RWPE2 (cell line): Measurements from ENCODE around the gene HOXB5.

Source experiments
- ATAC-seq: fragments of 200-7000 bp; cut with Tn5 transposase; 3 replicates; pipeline ENCODE4 v1.9.1; 2021; ENCODE audit warnings: low read depth
- DNase-seq: peaks from one replicate; pipeline ENCODE4 v3.0.0-alpha.2; 2020; ENCODE audit warnings: low spot score
- H3K27ac ChIP-seq: fragments of 450-650 bp; 2 replicates; pipeline ENCODE4 v1.5.1; 2017; ENCODE audit warnings: mild to moderate bottlenecking; ENCODE audit not compliant: poor library complexity, severe bottlenecking
- H3K27me3 ChIP-seq: fragments of 250-450 bp; sonication (Bioruptor Pico); 2 replicates; pipeline ENCODE4 v1.5.1; 2021; ENCODE audit warnings: mild to moderate bottlenecking, moderate library complexity; ENCODE audit not compliant: insufficient read depth, poor library complexity, severe bottlenecking
- H3K36me3 ChIP-seq: fragments of 250-450 bp; sonication (Bioruptor Pico); 2 replicates; pipeline ENCODE4 v1.5.1; 2020; ENCODE audit warnings: low read depth, mild to moderate bottlenecking, moderate library complexity
- H3K4me1 ChIP-seq: fragments of 250-450 bp; sonication (Bioruptor Pico); 2 replicates; pipeline ENCODE4 v1.5.1; 2021; ENCODE audit warnings: mild to moderate bottlenecking, moderate library complexity; ENCODE audit not compliant: insufficient read depth, poor library complexity, severe bottlenecking
- H3K4me3 ChIP-seq: fragments of 250-450 bp; sonication (Bioruptor Pico); 2 replicates; pipeline ENCODE4 v1.5.1; 2021; ENCODE audit warnings: mild to moderate bottlenecking, moderate library complexity; ENCODE audit not compliant: severe bottlenecking
- H3K9me3 ChIP-seq: fragments of 250-450 bp; sonication (Bioruptor Pico); 2 replicates; pipeline ENCODE4 v1.5.1; 2021; ENCODE audit warnings: mild to moderate bottlenecking, moderate library complexity; ENCODE audit not compliant: severe bottlenecking
- TF ChIP-seq, protein P1 (sequence below): fragments of 450-650 bp; IDR thresholded peaks from one replicate; pipeline ENCODE4 v1.5.1; 2017; ENCODE audit warnings: mild to moderate bottlenecking, moderate library complexity; ENCODE audit not compliant: poor library complexity, severe bottlenecking

The HOXB5 gene

DNA sequence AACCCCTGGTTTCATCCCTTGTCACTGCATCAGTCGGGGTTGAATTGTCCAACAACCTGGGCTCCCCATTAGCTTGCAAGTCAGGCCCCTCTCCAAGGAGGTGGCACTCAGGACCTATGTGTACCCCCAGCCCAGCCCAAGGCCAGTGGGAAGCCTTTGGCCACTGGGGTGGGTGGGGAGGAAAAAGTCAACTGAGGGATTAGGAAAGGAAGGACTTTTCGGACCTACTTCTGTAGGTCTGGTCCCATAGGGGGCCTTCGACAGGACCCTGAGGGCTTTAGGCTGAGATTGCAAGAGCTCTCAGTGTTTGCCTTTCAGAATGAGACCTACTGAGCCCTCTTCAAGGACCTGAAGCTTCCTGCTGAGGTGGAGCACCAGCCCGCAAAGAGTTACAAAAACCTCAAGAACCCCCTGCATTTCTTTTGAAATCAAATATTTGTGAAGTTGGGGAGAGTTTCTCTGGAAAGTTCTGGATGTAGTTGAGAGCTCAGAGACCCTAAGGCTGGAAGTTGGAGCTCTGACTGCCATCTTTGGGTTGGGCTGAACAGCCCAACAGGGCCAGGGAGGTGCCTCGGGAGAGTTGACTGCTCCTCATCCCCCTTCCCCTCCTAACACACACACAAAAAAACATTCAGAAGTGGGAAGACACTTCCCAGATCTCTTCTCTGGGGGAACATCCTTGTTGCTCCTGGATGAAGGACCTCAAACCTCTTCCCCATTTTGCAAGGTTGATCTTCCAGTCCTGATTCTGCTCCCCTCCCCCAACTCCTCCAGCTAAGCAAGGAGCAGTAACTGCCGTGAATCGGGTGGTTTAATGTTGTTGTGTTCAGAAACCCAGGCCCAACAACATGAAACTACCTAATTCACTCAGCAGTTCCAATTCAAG is 38.4 kb upstream of the HOXB5 start:
- DNase-seq (no peak), ATAC-seq (no peak)
- Histone ChIP-seq H3K27me3 (peaks cover 44% of the 10 kb centered on the region), H3K9me3 (no peaks in the 10 kb centered on the region), H3K4me1 (no peaks in the 10 kb centered on the region), H3K36me3 (no peaks in the 10 kb centered on the region), H3K27ac (no peak overlapping the region), H3K4me3 (no peak overlapping the region)
- TF ChIP-seq, protein P1, sequence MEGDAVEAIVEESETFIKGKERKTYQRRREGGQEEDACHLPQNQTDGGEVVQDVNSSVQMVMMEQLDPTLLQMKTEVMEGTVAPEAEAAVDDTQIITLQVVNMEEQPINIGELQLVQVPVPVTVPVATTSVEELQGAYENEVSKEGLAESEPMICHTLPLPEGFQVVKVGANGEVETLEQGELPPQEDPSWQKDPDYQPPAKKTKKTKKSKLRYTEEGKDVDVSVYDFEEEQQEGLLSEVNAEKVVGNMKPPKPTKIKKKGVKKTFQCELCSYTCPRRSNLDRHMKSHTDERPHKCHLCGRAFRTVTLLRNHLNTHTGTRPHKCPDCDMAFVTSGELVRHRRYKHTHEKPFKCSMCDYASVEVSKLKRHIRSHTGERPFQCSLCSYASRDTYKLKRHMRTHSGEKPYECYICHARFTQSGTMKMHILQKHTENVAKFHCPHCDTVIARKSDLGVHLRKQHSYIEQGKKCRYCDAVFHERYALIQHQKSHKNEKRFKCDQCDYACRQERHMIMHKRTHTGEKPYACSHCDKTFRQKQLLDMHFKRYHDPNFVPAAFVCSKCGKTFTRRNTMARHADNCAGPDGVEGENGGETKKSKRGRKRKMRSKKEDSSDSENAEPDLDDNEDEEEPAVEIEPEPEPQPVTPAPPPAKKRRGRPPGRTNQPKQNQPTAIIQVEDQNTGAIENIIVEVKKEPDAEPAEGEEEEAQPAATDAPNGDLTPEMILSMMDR = no peak

DNA sequence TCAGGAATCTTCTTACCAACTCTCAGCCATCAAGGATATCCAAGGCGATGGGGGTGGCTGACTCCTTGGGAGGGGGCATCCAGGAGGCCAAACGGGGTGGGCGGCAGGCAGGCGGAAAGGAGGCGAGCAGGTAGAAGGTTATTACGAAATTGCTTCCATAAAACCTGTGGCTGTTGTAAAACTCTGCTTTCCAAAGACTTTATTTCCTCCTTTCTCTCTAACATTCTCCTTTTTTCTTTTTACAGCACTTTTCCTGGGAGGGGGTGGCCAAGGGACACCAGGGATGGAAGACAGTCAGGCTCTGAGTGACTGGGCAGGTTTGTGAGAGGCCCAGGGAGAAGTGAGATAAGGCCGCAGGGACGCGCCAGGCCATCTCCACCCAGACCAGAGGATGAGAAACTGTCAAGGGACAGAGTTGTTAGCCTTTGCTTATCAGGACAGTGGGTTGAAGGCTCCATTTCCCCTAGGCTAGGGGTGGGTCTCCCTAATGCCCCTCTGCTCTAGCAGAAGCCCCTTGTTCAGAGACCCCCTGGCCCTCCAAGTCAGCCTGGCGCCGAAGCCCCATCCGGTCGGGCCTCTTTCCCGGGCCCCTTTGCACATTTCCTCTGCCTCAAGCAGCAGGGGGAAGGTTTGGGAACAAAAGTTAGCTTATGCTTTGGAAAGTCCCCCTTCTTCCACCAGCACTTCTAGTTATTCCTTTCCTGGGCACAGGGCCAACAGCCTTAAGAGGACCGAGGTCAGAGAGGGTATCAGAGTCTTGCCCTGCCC is 37.5 kb upstream of the HOXB5 start:
- Histone ChIP-seq H3K27me3 (peaks cover 47% of the 10 kb centered on the region), H3K4me1 (no peaks in the 10 kb centered on the region), H3K36me3 (no peaks in the 10 kb centered on the region), H3K4me3 (no peak overlapping the region), H3K9me3 (no peaks in the 10 kb centered on the region), H3K27ac (no peak overlapping the region)
- TF ChIP-seq, protein P1 = no peak
- DNase-seq = no peak
- no peak for ATAC-seq

- no peak overlapping the region for H3K4me3 ChIP-seq
- no peaks in the 10 kb centered on the region for H3K9me3 ChIP-seq
- H3K27me3 ChIP-seq = peaks cover 50% of the 10 kb centered on the region
- H3K36me3 ChIP-seq = no peaks in the 10 kb centered on the region
- no peak for ATAC-seq
- TF ChIP-seq, protein P1 = no peak
- H3K27ac ChIP-seq = no peak overlapping the region
- no peaks in the 10 kb centered on the region for H3K4me1 ChIP-seq
- no peak for DNase-seq
These were observed 36.7 kb upstream of the HOXB5 start for GRCh38 chr17:48630009-48630924.

DNA sequence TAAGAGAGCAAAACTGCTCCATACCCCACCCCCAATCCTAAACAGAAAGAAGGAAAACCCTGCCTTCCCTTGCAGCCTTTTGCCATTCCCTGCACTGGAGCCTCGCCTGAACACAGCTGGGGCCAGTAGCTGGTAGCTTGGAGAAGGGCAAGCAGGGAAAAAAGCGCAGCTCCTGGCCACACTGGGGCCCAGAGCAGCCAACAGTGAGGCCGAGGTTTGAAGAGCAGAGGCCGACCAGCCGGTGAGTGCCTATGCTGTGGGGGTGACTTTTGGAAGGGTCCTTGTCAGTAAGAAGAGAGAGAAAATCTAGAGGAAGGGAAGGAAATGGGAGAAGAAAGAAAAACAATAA is 35.8 kb upstream of the HOXB5 start:
- ATAC-seq (no peak), DNase-seq (no peak)
- H3K27ac ChIP-seq = no peak overlapping the region
- TF ChIP-seq, protein P1 = no peak
- peaks cover 54% of the 10 kb centered on the region for H3K27me3 ChIP-seq
- no peak overlapping the region for H3K4me3 ChIP-seq
- no peaks in the 10 kb centered on the region for H3K9me3 ChIP-seq
- H3K4me1 ChIP-seq = no peaks in the 10 kb centered on the region
- no peaks in the 10 kb centered on the region for H3K36me3 ChIP-seq
